Karpas-422 (cell line): ENCODE data around the gene ZMAT5. TPM values are rescaled to one million over a fixed set of nuclear protein-coding genes. Genes with fewer than 3 reads are reported as not detected.

Source experiments
- DNase-seq: peaks from one replicate; pipeline ENCODE4 v3.0.0-alpha.2; 2015
- H2AFZ ChIP-seq: fragments of 200-600 bp; sonication (generic); 2 replicates; pipeline ENCODE4 v1.6.1; 2014; ENCODE audit warnings: antibody characterized with exemption, low read length, mixed read lengths
- H3K27ac ChIP-seq: fragments of 200-600 bp; sonication (generic); 2 replicates; pipeline ENCODE4 v1.5.1; 2014; ENCODE audit warnings: mild to moderate bottlenecking, low read length, moderate library complexity
- H3K27me3 ChIP-seq: fragments of 200-600 bp; sonication (generic); 2 replicates; pipeline ENCODE4 v1.6.1; 2014; ENCODE audit warnings: low read length, mixed read lengths
- H3K36me3 ChIP-seq: fragments of 200-600 bp; sonication (generic); 2 replicates; pipeline ENCODE4 v1.6.1; 2014; ENCODE audit warnings: low read length, mixed read lengths; ENCODE audit not compliant: insufficient read depth
- H3K4me1 ChIP-seq: fragments of 200-600 bp; sonication (generic); 2 replicates; pipeline ENCODE4 v1.6.1; 2014; ENCODE audit warnings: mild to moderate bottlenecking, low read length, mixed read lengths
- H3K4me2 ChIP-seq: fragments of 200-600 bp; sonication (generic); 2 replicates; pipeline ENCODE4 v1.6.1; 2014; ENCODE audit warnings: low read length, low read depth, mild to moderate bottlenecking; ENCODE audit not compliant: poor library complexity, severe bottlenecking
- H3K4me3 ChIP-seq: fragments of 200-600 bp; sonication (generic); 2 replicates; pipeline ENCODE4 v1.5.1; 2014; ENCODE audit warnings: mild to moderate bottlenecking, antibody characterized with exemption, low read length, mixed read lengths
- H3K79me2 ChIP-seq: fragments of 200-600 bp; sonication (generic); 2 replicates; pipeline ENCODE4 v1.6.1; 2014; ENCODE audit warnings: mild to moderate bottlenecking, low read length, mixed read lengths
- H3K9ac ChIP-seq: fragments of 200-600 bp; sonication (generic); 2 replicates; pipeline ENCODE4 v1.6.0; 2014; ENCODE audit warnings: low read length
- H3K9me2 ChIP-seq: fragments of 200-600 bp; sonication (generic), shearing (Covaris generic); replicated peaks from 2 replicates; pipeline ENCODE4 v1.6.0; 2014; ENCODE audit warnings: mild to moderate bottlenecking, low read length, moderate library complexity; ENCODE audit not compliant: insufficient read depth
- H3K9me3 ChIP-seq: fragments of 300-700, 200-600 bp; sonication (generic); 2 replicates; pipeline ENCODE4 v1.6.1; 2014; ENCODE audit warnings: low read length, mixed read lengths
- H4K20me1 ChIP-seq: fragments of 200-600 bp; sonication (generic); 2 replicates; pipeline ENCODE4 v1.6.1; 2014; ENCODE audit warnings: mild to moderate bottlenecking, antibody characterized with exemption, low read length, low read depth; ENCODE audit not compliant: insufficient read depth
- small RNA-seq: library from RNA; depleted of rRNA; stranded (forward); fragments of <200 nt; gene quantifications from one replicate; pipeline ENCODE3, GENCODE V24; 2014
- total RNA-seq: library from RNA; depleted of rRNA; stranded (reverse); fragments of >200 nt; shearing (Covaris generic); gene quantifications from 2 replicates; pipeline ENCODE4 v1.2.3, GENCODE V29; 2014; ENCODE audit warnings: low replicate concordance; rRNA removed

ZMAT5 gene
- total RNA-seq, 1 experiment from 2014 or later: 22.4 TPM

DNA sequence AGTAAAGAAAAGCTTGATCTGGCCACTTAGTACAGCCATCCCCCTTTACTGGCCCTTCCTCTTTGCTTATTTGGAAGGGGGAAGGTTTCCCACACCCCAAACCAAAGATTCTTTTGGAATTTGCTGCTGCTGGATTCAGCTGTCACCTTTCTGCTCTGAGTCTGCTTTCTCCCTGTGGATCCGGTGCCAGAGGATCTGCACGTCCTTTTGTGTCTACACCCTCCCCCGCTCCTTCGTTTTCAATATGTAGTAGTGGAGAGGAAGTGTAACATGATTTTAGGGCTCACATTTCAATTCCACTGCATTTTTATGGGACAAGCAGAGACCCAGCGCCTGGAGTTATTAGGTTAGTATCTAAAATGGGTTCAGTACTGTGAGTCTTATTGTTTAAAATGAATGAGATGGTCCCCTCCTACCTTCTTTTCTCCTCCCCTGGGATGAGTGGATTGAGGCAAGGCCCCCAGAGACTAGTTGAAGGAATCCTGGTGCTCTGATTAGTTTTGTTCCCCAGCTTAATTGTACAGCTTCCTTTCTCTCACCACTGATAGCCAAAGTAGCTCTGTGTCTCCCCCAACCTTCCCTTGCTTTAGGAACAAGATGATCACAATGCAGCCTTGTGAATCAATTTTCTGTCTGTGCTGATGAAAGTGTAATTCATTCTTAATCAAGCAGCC is 77.5 kb downstream of the ZMAT5 start:
- H3K9ac ChIP-seq: no peak overlapping the region
- no peak overlapping the region for H3K27ac ChIP-seq
- no peak overlapping the region for H3K4me2 ChIP-seq
- H3K4me1 ChIP-seq: peaks cover 27% of the 10 kb centered on the region
- DNase-seq: no peak
- no peaks in the 10 kb centered on the region for H3K9me3 ChIP-seq
- H3K9me2 ChIP-seq: no peaks in the 10 kb centered on the region
- no peak overlapping the region for H3K4me3 ChIP-seq
- no peaks in the 10 kb centered on the region; the same call in 1 of the 2 replicates for H4K20me1 ChIP-seq
- H2AFZ ChIP-seq: no peak overlapping the region
- no peaks in the 10 kb centered on the region for H3K36me3 ChIP-seq
- H3K27me3 ChIP-seq: no peaks in the 10 kb centered on the region
- H3K79me2 ChIP-seq: no peaks in the 10 kb centered on the region

DNA sequence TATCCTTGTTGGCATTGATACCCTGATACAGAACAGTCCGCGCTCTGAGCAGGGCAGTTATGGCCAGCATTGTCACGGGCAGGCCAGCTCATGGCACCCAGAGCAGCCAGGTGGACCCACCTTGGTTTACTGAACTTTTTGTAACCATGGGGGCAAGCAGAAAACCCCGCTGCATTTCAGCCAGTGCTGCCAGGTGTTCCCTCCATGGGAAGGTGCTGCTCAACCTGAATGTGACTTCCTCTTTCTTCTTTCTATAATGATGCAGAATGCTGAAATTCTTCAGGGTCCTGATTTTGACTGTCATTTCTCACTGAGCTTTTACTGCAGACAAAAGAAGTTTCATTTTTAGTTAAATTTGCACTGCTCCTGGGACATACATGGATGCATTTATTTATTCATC is 82.6 kb downstream of the ZMAT5 start:
- H3K4me1 ChIP-seq: peaks cover 32% of the 10 kb centered on the region
- no peak overlapping the region for H3K4me3 ChIP-seq
- peaks cover 6% of the 10 kb centered on the region; the same call in 1 of the 2 replicates for H3K36me3 ChIP-seq
- no peak overlapping the region for H3K9ac ChIP-seq
- no peak overlapping the region for H2AFZ ChIP-seq
- no peaks in the 10 kb centered on the region for H3K79me2 ChIP-seq
- DNase-seq: no peak
- no peaks in the 10 kb centered on the region for H3K27me3 ChIP-seq
- H3K4me2 ChIP-seq: no peak overlapping the region
- H3K27ac ChIP-seq: no peak overlapping the region
- no peaks in the 10 kb centered on the region for H4K20me1 ChIP-seq
- H3K9me3 ChIP-seq: no peaks in the 10 kb centered on the region
- no peaks in the 10 kb centered on the region for H3K9me2 ChIP-seq

DNA sequence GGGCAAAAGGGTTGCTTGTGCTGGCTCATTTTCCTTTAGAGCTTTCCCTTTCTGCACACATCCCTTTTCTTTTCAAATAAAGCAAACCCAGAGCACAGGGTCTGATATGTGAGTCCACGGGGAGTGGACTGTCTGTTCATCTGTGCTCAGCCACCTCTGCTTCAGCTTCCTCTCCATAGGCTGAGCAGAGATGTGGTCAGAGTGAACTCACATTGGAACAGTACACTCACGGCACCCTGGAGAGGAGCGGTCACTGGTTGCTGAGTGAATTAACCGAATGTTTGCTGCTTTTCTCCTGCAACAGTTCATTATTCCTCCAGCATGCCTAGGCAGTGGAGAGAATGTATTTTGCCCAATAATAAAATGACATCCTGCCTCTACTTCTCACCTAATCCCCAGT is 83.3 kb downstream of the ZMAT5 start:
- H3K4me3 ChIP-seq: no peak overlapping the region
- no peak overlapping the region for H3K27ac ChIP-seq
- H2AFZ ChIP-seq: no peak overlapping the region
- H3K4me2 ChIP-seq: no peak overlapping the region
- H4K20me1 ChIP-seq: no peaks in the 10 kb centered on the region
- H3K79me2 ChIP-seq: no peaks in the 10 kb centered on the region
- H3K9ac ChIP-seq: no peak overlapping the region
- peaks cover 27% of the 10 kb centered on the region for H3K4me1 ChIP-seq
- H3K9me2 ChIP-seq: no peaks in the 10 kb centered on the region
- H3K9me3 ChIP-seq: no peaks in the 10 kb centered on the region
- no peak for DNase-seq
- H3K27me3 ChIP-seq: no peaks in the 10 kb centered on the region
- H3K36me3 ChIP-seq: peaks cover 6% of the 10 kb centered on the region; the same call in 1 of the 2 replicates

Small RNAs within 50 kb of the gene (small RNA-seq; reads per million reads assigned to genes)
- gene AC004882.2 (not detected), gene RF00019 (not detected)

Other genes with a start within 250 kb of the ZMAT5 start
- gene THOC5, start 213.2 kb downstream of the ZMAT5 start, total RNA-seq: 48.2 and 54.0 TPM in 2 replicates
- gene NIPSNAP1, start 185.9 kb downstream of the ZMAT5 start, total RNA-seq: 75.9 and 100 TPM in 2 replicates
- 19.0 and 24.2 TPM in 2 replicates for gene NF2, start 163.4 kb downstream of the ZMAT5 start, total RNA-seq
- gene CABP7, start 47.0 kb downstream of the ZMAT5 start, total RNA-seq: not detected in 2 replicates
- gene UQCR10, start 362 bp upstream of the ZMAT5 start, total RNA-seq: 53.9 and 74.1 TPM in 2 replicates
- gene ASCC2, start 71.3 kb upstream of the ZMAT5 start, total RNA-seq: 29.0 and 29.5 TPM in 2 replicates
- gene MTMR3, start 116.2 kb upstream of the ZMAT5 start, total RNA-seq: 11.3 and 12.5 TPM in 2 replicates